ENCODE data around the gene CNOT10.
"Not testable (repeated sequence)": the region's sequence is repeated elsewhere in the genome, so short reads cannot be mapped to it uniquely, and the experiment has no call there.

Gene CNOT10

GRCh38 chr3:32733631-32734229 lies 48.7 kb downstream of the CNOT10 start:
- H3K27ac ChIP-seq, result no peak overlapping the region
- no peak for TF ChIP-seq ZFX (IDR thresholded peaks at IDR 0.05; ENCODE audit: borderline replicate concordance)
- TF ChIP-seq, protein P1, sequence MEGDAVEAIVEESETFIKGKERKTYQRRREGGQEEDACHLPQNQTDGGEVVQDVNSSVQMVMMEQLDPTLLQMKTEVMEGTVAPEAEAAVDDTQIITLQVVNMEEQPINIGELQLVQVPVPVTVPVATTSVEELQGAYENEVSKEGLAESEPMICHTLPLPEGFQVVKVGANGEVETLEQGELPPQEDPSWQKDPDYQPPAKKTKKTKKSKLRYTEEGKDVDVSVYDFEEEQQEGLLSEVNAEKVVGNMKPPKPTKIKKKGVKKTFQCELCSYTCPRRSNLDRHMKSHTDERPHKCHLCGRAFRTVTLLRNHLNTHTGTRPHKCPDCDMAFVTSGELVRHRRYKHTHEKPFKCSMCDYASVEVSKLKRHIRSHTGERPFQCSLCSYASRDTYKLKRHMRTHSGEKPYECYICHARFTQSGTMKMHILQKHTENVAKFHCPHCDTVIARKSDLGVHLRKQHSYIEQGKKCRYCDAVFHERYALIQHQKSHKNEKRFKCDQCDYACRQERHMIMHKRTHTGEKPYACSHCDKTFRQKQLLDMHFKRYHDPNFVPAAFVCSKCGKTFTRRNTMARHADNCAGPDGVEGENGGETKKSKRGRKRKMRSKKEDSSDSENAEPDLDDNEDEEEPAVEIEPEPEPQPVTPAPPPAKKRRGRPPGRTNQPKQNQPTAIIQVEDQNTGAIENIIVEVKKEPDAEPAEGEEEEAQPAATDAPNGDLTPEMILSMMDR (IDR thresholded peaks at IDR 0.05), result peak; percentile 78

DNA sequence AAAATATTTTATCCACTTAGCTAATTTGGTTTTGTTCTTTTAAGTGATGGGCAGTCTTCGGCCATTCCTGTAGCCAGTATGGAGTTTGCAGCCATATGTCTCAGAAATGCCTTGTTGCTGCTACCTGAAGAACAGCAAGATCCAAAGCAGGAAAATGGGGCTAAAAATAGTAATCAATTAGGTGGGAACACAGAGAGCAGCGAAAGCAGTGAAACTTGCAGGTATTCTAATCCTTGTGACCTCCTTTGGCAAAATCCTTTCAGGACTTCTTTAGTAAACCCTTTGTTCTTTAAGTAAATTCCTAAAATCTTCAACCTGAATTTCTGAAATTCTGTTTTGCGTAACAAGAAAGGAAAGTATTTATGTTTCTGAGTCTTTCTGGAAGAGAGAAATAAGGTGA lies 49.8 kb downstream of the CNOT10 start:
- no peak overlapping the region for H3K27ac ChIP-seq
- TF ChIP-seq, protein P1 (IDR thresholded peaks at IDR 0.05), result no peak
- TF ChIP-seq ZFX (IDR thresholded peaks at IDR 0.05; ENCODE audit: borderline replicate concordance), result no peak

- H3K27ac ChIP-seq, result not testable (repeated sequence)
These were observed 58.5 kb downstream of the CNOT10 start for GRCh38 chr3:32743470-32743869.

GRCh38 chr3:32743934-32744333 lies 58.9 kb downstream of the CNOT10 start:
- no peak overlapping the region for H3K27ac ChIP-seq
- no peak for TF ChIP-seq ZFX (IDR thresholded peaks at IDR 0.05; ENCODE audit: borderline replicate concordance)
- TF ChIP-seq, protein P1 (IDR thresholded peaks at IDR 0.05), result no peak

- no peak for TF ChIP-seq ZFX (IDR thresholded peaks at IDR 0.05; ENCODE audit: borderline replicate concordance)
- TF ChIP-seq, protein P1 (IDR thresholded peaks at IDR 0.05), result no peak
These were observed 66.4 kb downstream of the CNOT10 start for GRCh38 chr3:32751377-32751776.

DNA sequence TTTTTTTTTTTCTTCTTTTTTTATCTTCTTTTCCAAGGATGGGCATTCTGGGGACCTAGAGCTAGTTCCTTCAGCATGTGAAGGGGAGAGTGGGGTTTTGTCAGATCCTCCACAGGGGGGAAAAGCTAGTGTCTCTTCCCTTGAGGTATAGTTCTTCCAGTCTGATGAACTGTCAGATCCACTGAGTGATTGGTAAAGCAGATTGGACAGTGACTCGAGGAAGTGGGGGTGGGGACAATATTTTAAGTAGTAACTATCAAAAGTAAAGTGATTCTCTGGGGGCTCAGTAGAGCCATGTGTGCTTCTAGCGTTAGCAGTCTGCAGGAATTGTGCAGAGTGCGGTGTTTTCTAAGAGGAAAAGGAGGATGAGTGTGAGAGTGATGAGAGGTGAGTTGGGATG lies 70.8 kb downstream of the CNOT10 start:
- H3K27ac ChIP-seq, result no peak overlapping the region
- TF ChIP-seq, protein P1 (IDR thresholded peaks at IDR 0.05), result no peak
- no peak for TF ChIP-seq ZFX (IDR thresholded peaks at IDR 0.05; ENCODE audit: borderline replicate concordance)

More at GRCh38 chr3:32751377-32751776, 66.4 kb downstream of the CNOT10 start:
- no peak overlapping the region for H3K27ac ChIP-seq

DNA sequence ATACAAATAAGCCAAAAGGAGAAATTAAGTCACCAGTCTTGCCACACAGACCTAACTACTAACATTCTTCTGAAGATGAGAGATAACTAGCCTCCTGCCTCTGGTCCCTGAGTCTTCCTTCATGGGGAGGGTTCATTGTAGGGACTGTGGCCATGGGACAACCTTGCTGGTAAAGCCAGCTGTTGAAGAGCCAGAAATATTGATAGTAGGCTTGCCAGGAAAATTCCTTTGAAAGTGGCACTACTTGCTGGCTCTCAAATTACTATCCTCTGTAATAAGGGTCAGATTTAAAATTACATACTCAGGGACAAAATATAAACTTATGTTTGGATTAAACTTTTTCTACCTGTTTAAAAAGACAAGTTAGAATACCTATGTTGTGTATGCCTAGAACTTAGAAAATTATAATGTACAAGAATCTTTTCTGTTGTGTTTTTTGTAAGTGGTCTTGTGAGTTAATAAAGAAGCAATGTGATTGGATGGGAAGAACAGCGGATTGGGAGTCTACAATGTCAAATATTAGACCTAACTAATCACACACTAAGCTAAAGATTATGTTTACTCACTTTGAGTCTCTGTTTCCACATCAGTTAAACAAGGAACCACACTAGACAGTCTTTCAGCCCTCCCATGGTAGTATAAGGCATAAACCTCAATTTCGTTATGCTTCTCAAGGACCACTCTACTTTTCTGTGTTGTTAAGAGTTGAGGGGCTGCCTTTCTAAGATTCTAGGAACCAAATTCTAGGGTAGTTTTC lies 72.8 kb downstream of the CNOT10 start:
- H3K27ac ChIP-seq, result no peak overlapping the region
- TF ChIP-seq, protein P1 (IDR thresholded peaks at IDR 0.05), result no peak
- TF ChIP-seq ZFX (IDR thresholded peaks at IDR 0.05; ENCODE audit: borderline replicate concordance), result no peak

Data from 22Rv1 (cell line).